ENCODE results near the gene GUCA2A.
"Not testable (repeated sequence)": the region's sequence is repeated elsewhere in the genome, so short reads cannot be mapped to it uniquely, and the experiment has no call there.

GUCA2A gene, protein sequence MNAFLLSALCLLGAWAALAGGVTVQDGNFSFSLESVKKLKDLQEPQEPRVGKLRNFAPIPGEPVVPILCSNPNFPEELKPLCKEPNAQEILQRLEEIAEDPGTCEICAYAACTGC

GRCh38 chr1:42164551-42165420 is at the start of gene GUCA2A:
GUCA2A (minus strand) TSS chr1:42164745; CDS start chr1:42164712, 33 bp downstream.
- no peak for DNase-seq

DNA sequence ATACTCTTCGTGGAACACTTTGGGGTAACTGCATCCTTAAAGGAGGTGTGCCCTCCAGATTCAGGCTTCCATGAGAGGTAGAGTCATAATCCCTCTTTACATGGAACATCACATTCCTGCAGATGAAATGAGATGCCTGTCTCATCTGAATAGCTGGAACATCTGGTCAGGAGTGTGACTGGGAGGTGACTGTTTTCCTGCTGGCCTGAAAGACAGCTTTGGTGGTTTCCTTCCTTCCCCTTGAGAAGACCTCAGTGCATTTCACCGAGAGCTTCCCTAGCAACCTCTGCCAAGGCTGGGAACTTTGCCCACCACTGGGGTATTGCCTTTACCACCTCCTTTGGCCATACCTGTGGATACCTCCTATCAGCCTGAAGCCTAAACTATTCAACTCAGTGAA is 46.7 kb upstream of the GUCA2A start:
- DNase-seq = no peak

GRCh38 chr1:42210421-42211133 is 46.0 kb upstream of the GUCA2A start:
- no peak for DNase-seq

DNA sequence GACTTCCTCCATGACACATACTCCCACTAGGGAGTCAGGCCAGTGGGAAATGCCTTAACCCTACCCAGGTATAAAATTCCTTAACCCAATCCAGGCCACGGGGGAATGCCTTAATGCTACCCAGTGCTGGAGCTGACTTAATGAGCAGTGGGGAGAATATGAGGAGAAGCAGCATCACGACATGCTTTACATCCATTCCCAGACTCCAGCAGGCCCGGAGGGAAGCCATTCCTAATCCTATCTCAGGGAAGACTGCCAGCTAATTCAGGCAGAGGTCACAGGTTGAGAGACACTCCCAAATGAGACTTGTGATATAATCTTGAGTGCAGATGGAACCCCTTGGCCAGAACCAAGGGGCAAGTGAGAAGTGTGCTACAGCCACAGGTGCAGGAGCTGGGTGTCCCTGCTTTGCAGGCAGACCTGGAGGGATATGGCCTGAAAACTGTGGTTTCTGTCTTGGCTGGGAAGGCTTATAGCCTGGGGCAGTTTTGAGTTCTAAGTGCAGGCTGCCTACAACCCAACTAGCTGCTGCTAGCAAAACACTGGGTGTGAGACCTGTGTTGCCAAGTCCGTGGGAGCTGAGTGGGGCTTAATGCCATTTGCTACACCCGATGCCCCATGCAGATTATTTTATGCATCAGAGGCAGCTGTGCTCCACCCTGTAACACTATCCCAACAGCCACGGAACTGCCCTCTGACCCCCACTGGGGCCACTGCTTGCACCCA is 45.1 kb upstream of the GUCA2A start:
- DNase-seq = no peak

GRCh38 chr1:42206930-42207329 is 42.4 kb upstream of the GUCA2A start:
- not testable (repeated sequence) for DNase-seq

DNA sequence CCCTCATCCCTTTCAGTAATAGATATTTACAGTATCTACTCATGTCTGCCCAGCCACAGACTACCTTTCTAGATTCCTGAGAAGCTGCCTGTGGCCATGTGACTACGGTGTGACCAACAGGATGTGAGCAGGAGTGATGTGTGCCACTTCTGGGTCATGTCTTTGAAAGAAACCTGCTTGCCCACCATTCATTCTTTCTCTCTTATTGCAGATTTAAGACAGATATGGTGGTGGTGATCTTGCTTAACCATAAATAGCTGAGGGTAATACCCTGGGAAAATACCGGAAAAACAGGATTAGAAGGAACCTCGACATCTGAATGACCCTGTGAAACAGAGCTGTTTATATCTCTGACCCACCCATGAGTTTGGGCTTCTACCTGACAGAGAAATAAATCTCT is 41.6 kb upstream of the GUCA2A start:
- no peak for DNase-seq

GRCh38 chr1:42201986-42202385 is 37.4 kb upstream of the GUCA2A start:
- DNase-seq = no peak

DNA sequence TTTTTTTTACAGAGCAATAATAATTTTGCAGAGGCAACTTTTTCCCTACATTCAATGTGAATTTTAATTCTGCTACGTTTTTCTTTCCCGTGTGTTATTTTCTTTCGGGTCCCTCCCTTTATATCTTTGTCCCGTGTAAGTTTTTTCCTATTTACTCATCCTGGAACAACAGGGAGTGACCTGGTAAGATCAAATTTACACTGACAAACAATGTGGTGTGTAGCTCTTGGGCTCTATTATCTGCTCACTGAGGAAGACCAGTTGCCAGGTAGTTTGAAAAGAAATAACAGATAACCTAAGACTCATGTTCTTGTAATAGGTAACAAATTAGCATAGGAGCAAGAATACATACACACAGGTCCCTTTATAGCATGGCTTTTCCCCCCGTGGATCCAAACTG is 33.7 kb upstream of the GUCA2A start:
- DNase-seq = no peak

GRCh38 chr1:42195841-42196240 is 31.3 kb upstream of the GUCA2A start:
- no peak for DNase-seq

DNA sequence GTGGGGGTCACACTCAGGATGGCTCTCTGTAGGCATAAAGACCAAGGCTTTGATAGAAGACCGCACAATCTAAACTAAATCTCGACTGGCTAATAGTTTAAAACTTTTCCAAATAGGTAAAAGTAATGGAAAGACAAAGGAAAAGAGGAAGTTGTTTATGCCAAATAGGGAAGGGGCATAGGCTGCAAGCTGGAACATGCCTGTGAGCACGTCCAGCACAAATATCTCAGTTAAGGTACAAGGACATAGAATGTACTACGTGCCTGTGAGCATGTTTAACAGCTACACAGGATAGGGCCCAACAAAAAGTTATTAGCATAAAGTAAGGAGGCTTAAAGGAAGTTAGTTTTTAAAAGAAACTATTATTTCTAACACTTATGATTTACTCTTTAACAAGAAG is 27.6 kb upstream of the GUCA2A start:
- no peak for DNase-seq

- no peak for DNase-seq
These were observed 26.8 kb upstream of the GUCA2A start for GRCh38 chr1:42191319-42191718.

DNA sequence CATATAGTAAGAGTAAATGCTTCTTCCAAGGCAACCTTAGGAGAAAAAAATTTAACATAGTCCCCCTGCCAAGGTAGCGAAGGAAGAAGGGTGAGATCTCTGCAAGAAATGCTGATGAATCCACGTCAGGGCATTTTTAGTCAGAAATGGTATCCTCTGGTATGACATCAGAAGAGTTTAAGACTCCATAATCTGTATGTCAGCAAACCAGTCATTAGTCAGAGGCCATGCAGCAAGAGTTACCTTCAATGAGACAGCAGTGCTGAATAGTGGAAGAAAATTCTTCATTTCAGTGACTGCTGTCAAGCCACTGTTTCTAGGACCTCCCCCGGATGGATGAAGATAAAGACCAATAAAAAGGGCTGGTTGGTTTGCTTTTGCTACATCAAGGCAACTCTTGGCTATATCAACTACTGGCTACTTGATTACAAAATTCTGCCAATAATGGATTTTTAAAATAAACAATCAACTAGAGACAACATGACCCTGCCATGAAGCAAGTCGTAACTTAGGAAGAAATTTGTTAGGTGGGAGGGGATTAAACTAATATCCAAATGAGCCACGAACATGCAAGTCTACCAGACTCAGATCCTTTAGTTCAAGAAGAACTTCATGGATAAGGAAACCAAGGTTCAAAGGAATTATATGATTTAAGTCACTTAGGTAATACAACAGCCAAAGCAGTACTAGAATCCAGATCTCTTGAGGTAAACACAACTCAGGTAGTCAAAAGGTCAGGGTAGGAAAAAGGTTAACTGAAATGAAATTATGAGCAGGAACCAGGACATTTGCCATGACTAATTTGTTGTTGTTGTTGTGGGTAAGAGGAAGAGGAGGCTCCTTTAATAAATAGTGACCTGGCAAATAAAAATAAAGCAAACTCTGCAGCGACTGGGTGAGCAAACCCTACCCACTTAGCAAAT is 25.6 kb upstream of the GUCA2A start:
- no peak for DNase-seq

GRCh38 chr1:42186152-42186551 is 21.6 kb upstream of the GUCA2A start:
- no peak for DNase-seq

DNA sequence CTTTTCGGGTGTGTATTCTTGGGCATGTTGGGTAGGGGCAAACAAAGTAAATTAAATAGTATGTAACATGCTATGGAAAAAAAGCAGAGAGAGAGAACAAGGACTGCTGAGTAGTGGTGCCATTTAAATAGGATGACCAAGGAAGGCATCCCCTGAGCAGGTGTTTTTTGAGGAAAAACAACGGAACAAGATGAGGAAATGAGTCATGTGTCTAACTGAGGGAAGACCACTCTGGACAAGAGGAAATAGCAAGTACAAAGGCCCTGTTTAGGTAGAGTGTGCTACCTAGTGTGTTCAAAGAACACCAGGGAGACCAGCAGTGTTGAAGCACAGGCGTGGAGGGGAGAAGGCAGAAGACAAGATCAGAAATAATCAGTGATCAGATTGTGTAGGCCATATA is 20.1 kb upstream of the GUCA2A start:
- DNase-seq = no peak

GRCh38 chr1:42183957-42184268 is 19.4 kb upstream of the GUCA2A start:
- no peak for DNase-seq

DNA sequence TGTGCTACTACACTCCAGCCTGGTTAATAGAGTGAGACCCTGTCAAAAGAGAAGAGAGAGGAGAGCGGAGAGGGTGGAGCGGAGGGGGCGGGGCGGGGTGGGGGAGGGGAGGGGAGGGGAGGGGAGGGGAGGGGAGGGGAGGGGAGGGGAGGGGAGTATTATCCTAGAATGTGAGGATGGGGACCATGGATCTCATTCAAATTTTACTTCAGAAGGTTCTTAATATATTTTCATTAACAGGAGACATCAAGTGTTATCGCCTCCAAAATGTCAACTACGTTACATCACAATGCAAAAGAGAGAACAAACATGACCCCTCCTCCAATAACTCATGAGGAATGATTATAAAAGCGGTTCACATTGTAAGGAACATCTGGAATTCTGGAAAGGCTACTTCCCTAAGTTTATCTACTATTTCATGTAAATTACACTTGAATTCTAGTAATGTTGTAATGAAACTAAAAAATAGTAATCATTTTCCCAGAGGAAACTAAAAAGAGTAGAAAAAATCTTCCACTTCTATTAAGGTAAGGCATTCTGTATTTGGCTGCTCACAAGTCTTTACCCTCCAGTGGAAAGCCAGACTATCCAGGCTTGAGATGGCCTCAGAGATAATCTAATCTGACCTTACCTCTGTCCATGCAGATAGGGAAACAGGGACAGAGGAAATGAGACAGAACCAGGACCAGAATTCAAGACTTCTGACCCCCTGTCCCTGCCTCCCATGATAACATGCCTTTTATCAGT is 18.8 kb upstream of the GUCA2A start:
- no peak for DNase-seq

DNA sequence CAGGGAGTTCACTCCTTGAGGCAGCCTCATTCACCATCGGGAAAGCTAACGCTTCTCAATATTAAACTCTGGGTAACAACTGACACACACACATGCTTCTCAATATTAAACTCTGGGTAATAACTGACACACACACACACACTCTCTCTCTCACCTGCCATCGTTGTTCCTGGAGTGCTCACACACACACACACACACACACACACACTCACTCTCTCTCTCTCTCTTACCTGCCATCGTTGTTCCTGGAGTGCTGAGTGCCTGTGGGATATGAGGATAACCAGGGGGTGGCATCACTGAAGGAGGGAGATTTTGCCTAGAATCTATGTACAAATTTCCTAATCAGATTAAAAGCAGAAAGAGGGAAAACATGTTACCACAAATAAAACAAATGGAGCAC is 17.1 kb upstream of the GUCA2A start:
- DNase-seq = no peak

DNA sequence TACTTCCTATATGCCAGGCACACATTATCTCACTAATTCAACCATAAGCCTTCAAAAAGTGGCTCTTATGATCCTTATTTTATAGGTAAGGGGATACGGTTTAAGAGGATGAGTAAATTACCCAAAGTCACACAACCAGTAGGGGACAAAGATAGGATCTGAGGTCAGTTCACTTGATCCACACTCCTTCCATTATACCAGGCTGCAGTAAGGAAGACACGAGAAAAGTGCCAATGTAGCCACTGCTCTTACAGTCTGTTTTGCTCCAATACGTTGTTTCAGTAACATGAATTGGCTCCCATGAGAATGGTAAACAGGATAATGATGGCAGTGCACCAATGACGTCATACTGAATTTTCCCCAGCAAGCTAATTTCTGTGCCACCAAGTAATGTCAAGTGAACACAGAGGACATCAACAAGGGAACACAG is 15.4 kb upstream of the GUCA2A start:
- no peak for DNase-seq

DNA sequence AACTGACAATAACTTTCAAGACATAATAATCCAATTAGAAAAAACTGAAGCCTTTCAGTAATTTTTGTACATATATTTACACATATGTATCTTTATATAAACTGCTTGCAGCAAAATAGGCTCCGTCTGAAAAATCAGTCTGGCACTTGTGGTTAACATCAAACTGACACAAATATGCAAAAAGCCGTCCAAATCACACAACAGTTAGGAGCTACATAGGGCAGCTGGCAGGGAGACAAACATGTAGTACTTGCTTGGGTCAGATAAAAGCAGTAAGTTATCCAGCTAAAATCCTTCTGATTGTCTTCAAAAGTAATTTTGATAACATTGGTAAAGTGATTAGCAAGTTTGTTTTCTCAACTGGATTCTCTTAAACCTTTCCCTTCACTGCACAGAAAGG is 14.7 kb upstream of the GUCA2A start:
- no peak for DNase-seq

DNA sequence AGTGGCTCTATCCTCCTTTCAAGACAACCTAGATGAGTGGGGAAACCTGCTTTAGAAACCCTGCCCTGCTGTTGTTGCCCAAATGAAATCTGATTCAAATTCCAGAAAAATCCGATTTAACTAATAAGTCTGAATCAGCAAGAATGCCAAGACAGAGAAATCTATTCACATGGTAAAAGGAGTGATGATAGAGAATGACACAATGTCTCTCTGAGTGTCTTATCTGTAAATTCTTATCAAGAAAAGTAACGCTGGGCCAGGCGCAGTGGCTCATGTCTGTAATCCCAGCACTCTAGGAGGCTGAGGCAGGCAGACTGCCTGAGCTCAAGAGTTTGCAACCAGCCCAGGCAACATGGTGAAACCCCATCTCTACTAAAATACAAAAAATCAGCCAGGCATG is 13.7 kb upstream of the GUCA2A start:
- no peak for DNase-seq

DNA sequence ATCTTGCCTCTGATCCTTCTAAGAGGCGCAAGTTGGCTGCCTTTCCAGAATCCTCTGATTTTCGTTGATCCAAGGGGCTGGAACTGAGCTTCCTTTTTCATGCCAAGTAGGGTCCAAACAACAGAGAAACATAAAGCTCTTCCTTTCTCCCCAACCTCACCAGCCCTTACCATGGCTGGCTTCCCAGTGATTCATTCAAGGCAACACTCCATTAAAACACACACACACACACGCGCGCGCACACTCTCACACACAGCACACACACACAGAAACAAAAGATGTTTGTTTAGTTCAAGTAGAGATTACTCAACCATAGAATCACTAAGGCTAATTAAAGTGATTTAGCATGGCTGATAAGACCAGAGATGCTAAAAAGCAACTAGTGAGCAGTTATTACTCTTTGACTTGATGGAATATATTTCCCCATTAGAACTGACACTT is 13.0 kb upstream of the GUCA2A start:
- DNase-seq = no peak
